ENCODE results near the gene KCNF1.

KCNF1 gene

DNA sequence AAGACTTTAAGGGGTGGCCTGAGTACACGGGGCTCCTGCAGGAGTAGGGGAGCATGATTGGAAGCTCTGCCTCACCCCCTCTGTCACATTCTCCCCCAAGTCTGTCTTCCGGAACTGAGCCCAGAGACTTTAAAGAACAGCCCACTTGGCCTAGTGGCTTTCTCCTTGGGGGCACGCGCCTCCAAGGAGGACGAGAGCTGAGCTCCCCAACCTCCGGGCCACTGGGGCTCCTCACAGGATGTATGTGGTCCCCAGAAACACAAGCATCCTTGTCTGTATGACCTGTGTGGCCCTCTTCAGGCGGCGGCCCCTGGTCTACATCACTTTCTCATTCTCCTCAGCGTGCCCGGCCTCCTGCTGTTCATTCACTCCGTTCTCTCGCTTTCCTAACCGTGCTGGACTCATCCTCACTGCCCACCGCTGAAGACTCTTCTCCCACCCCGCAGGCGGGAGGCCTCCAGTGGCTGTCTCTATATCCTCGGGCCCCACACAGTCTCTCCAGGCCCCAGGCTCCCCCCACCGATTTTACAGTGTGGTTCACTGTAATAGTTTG is 23.7 kb downstream of the KCNF1 start:
- in situ Hi-C loops (cut with MboI; ENCODE audit: low sequenced_read_pairs, unreplicated experiment), result no loop called here
- DNase-seq (ENCODE audit: low spot score), result no peak
- TF ChIP-seq, protein P1, sequence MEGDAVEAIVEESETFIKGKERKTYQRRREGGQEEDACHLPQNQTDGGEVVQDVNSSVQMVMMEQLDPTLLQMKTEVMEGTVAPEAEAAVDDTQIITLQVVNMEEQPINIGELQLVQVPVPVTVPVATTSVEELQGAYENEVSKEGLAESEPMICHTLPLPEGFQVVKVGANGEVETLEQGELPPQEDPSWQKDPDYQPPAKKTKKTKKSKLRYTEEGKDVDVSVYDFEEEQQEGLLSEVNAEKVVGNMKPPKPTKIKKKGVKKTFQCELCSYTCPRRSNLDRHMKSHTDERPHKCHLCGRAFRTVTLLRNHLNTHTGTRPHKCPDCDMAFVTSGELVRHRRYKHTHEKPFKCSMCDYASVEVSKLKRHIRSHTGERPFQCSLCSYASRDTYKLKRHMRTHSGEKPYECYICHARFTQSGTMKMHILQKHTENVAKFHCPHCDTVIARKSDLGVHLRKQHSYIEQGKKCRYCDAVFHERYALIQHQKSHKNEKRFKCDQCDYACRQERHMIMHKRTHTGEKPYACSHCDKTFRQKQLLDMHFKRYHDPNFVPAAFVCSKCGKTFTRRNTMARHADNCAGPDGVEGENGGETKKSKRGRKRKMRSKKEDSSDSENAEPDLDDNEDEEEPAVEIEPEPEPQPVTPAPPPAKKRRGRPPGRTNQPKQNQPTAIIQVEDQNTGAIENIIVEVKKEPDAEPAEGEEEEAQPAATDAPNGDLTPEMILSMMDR (IDR thresholded peaks at IDR 0.05; ENCODE audit: borderline replicate concordance, control extremely low read depth, extremely low read depth, insufficient read depth, missing control alignments), result no peak

DNA sequence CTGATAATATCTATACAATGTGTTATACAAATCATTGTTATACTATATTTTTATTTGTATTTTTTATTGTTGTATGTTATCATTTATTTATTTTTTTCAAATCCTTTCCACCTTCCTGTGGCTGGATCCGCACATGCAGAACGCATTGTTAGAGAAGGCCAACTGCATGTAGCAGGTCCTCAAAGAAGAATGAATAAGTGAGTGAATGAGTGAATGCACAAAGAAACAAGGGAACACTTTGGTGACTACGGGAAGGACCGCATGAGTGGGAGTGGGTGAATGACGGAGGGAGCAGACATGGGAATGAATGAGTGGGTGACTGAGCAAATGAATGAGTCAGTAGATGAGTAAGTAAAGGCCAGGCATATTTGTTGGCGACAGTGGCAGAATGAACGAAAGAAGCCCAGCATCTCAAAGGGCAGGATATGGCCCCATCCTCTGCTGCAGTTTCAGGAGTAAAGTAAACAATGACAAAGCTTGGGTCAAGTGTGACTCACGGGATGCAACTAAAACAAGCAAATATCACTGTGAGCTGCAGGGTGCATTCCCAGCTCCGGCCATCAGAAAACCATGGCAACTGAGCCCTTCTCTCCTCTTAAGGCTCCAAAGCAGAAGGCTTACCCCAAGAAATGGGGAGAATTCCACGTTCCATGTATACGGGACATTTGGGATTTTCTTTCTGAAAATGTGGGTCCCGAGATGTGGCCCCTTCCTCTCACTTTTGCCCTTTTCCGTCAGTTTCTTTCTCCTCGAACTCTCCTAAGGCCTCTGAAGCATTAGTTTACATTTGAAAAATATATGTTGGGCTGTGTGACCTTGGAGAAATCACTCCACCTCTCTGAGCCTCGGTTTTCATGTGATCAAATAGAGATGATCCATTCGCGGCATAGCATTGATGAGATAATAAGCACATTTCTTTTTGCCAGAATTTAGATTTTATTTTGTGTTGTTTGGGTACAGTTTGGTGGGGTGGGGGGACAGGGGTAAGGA is 24.5 kb downstream of the KCNF1 start:
- in situ Hi-C loops (cut with MboI; ENCODE audit: low sequenced_read_pairs, unreplicated experiment), result no loop called here
- no peak for DNase-seq (ENCODE audit: low spot score)
- TF ChIP-seq, protein P1 (IDR thresholded peaks at IDR 0.05; ENCODE audit: borderline replicate concordance, control extremely low read depth, extremely low read depth, insufficient read depth, missing control alignments), result no peak

DNA sequence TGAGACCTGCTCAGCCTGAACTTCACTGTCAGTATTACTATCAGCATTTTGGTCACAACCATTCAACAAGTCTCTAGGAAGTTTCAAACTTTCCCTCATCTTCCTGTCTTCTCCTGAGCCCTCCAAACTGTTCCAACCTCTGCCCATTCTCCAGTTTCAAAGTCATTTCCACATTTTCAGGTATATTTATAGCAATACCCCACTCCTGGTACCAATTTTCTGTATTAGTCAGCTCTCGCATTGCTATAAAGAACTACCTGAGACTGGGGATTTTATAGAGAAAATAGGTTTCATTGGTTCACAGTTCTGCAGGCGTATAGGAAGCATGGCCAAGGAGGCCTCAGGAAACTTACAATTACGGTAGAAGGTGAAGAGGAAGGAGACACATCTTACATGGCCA is 27.3 kb downstream of the KCNF1 start:
- TF ChIP-seq, protein P1 (IDR thresholded peaks at IDR 0.05; ENCODE audit: borderline replicate concordance, control extremely low read depth, extremely low read depth, insufficient read depth, missing control alignments), result no peak
- DNase-seq (ENCODE audit: low spot score), result no peak
- in situ Hi-C loops (cut with MboI; ENCODE audit: low sequenced_read_pairs, unreplicated experiment), result no loop called here

DNA sequence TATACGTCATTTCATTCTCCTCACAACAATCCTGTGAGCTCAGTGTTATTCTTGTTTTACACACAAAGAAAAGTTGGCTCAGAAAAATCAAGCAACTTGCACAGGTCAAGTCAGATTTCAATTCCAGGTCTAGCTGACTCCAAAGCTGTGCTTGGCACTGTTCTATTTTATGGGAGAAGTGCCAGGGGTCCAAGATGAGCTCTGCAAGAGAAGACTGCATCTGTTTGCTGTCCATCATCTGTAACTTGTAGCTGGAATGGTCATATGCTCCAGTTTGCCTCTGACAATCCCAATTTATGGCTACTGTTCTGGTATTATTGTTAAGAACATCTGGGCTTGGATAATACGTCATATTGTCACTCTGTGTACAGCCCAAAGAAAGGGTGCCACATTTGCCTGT is 28.9 kb downstream of the KCNF1 start:
- no peak for DNase-seq (ENCODE audit: low spot score)
- in situ Hi-C loops (cut with MboI; ENCODE audit: low sequenced_read_pairs, unreplicated experiment), result no loop called here
- TF ChIP-seq, protein P1 (IDR thresholded peaks at IDR 0.05; ENCODE audit: borderline replicate concordance, control extremely low read depth, extremely low read depth, insufficient read depth, missing control alignments), result no peak

DNA sequence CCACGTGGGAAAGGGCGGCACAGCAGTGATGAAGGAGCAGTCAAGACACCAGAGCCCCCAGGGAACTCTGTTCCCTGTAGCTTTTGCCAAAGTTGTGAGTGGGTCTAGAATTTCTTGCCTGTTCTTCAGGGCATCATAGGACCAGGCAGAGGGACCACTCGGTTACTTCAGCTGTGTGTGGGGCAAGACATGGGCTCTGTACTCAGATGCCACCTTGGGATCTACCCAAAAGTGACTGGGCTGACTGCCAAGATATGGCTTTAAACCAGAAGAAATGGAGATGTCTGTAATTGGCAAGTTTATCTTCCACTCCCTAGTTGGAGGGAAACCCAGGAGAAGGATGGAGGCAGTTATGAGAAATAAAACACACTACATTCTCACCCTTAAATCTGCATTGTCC is 29.6 kb downstream of the KCNF1 start:
- in situ Hi-C loops (cut with MboI; ENCODE audit: low sequenced_read_pairs, unreplicated experiment), result no loop called here
- TF ChIP-seq, protein P1 (IDR thresholded peaks at IDR 0.05; ENCODE audit: borderline replicate concordance, control extremely low read depth, extremely low read depth, insufficient read depth, missing control alignments), result no peak
- DNase-seq (ENCODE audit: low spot score), result no peak

DNA sequence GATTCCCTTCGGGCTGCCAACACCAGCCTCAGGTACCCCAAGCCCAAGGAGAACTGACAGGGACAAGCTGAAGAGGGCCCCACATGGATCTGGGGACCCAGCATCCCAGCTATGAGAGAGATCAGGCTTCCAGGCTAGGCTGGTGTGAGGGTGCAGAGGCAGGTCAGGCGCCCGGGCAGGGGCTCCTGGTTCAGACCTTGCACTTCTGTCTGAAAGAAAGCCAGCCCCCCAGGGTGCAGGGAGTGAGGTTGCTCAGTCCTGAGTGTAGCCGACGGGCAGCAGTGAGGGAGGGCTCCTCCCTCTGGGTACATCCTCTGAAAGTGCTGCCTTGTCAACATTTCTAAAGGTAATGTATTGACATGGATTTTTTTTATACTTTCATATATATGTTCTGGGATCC is 33.1 kb downstream of the KCNF1 start:
- TF ChIP-seq, protein P1 (IDR thresholded peaks at IDR 0.05; ENCODE audit: borderline replicate concordance, control extremely low read depth, extremely low read depth, insufficient read depth, missing control alignments), result no peak
- in situ Hi-C loops (cut with MboI; ENCODE audit: low sequenced_read_pairs, unreplicated experiment), result no loop called here
- no peak for DNase-seq (ENCODE audit: low spot score)

Data from GM13976 (cell line).